Skeletal muscle satellite cell (primary cell): Measurements from ENCODE around the gene MIER3.

Experiments
- H3K27me3 ChIP-seq: 2 replicates; pipeline ENCODE4 v1.7.0; 2013; ENCODE audit warnings: low read length; ENCODE audit not compliant: control insufficient read depth, insufficient read depth
- H3K36me3 ChIP-seq: 2 replicates; pipeline ENCODE4 v1.7.0; 2013; ENCODE audit warnings: mild to moderate bottlenecking, control low read depth, low read length; ENCODE audit not compliant: insufficient read depth
- H3K4me1 ChIP-seq: 2 replicates; pipeline ENCODE4 v1.7.0; 2013; ENCODE audit warnings: low read length; ENCODE audit not compliant: control insufficient read depth, insufficient read depth
- H3K4me2 ChIP-seq: 2 replicates; pipeline ENCODE4 v1.7.0; 2013; ENCODE audit warnings: mild to moderate bottlenecking, low read length
- H3K4me3 ChIP-seq: 2 replicates; pipeline ENCODE4 v1.7.0; 2013; ENCODE audit warnings: low read length
- H3K9ac ChIP-seq: 2 replicates; pipeline ENCODE4 v1.7.0; 2013; ENCODE audit warnings: mild to moderate bottlenecking, low read depth, low read length, moderate library complexity
- H3K9me3 ChIP-seq: replicated peaks from 2 replicates; pipeline ENCODE4 v1.7.0; 2013; ENCODE audit warnings: mild to moderate bottlenecking, control low read depth, low read length

MIER3 gene

GRCh38 chr5:56959326-56959725, 7.4 kb upstream of the MIER3 start:
- peaks cover 77% of the 10 kb centered on the region for H3K27me3 ChIP-seq
- H3K4me2 ChIP-seq: no peak overlapping the region
- H3K4me3 ChIP-seq: no peak overlapping the region
- H3K4me1 ChIP-seq: no peaks in the 10 kb centered on the region
- H3K9ac ChIP-seq: no peak overlapping the region
- H3K9me3 ChIP-seq: no peaks in the 10 kb centered on the region
- H3K36me3 ChIP-seq: no peaks in the 10 kb centered on the region

GRCh38 chr5:56958595-56958994, 6.7 kb upstream of the MIER3 start:
- no peak overlapping the region for H3K4me2 ChIP-seq
- H3K9ac ChIP-seq: no peak overlapping the region
- H3K4me1 ChIP-seq: no peaks in the 10 kb centered on the region
- H3K36me3 ChIP-seq: no peaks in the 10 kb centered on the region
- no peaks in the 10 kb centered on the region for H3K9me3 ChIP-seq
- no peak overlapping the region for H3K4me3 ChIP-seq
- peaks cover 73% of the 10 kb centered on the region for H3K27me3 ChIP-seq

GRCh38 chr5:56954262-56954661, 2.3 kb upstream of the MIER3 start:
- Histone ChIP-seq H3K27me3 (peaks cover 34% of the 10 kb centered on the region), H3K4me3 (no peak overlapping the region), H3K9ac (no peak overlapping the region), H3K9me3 (no peaks in the 10 kb centered on the region), H3K4me2 (no peak overlapping the region), H3K4me1 (peaks cover 9% of the 10 kb centered on the region), H3K36me3 (no peaks in the 10 kb centered on the region)

GRCh38 chr5:56951126-56951945, 587 bp downstream of the MIER3 start:
- H3K9me3 ChIP-seq: no peaks in the 10 kb centered on the region
- H3K4me2 ChIP-seq: peak overlapping the region; percentile 94
- peaks cover 15% of the 10 kb centered on the region for H3K36me3 ChIP-seq
- H3K27me3 ChIP-seq: peaks cover 12% of the 10 kb centered on the region
- H3K4me3 ChIP-seq: peak overlapping the region; percentile 78
- H3K4me1 ChIP-seq: peaks cover 9% of the 10 kb centered on the region
- peak overlapping the region; percentile 91 for H3K9ac ChIP-seq

GRCh38 chr5:56950626-56951125, 1.2 kb downstream of the MIER3 start:
- Histone ChIP-seq H3K4me2 (peak overlapping the region; percentile 94), H3K9me3 (no peaks in the 10 kb centered on the region), H3K9ac (peak overlapping the region; percentile 91), H3K4me1 (peaks cover 9% of the 10 kb centered on the region), H3K4me3 (peak overlapping the region; percentile 78), H3K27me3 (peaks cover 6% of the 10 kb centered on the region), H3K36me3 (peaks cover 21% of the 10 kb centered on the region)

- Histone ChIP-seq H3K36me3 (peaks cover 44% of the 10 kb centered on the region), H3K27me3 (no peaks in the 10 kb centered on the region), H3K4me2 (no peak overlapping the region), H3K4me1 (peaks cover 9% of the 10 kb centered on the region), H3K4me3 (no peak overlapping the region), H3K9ac (no peak overlapping the region), H3K9me3 (no peaks in the 10 kb centered on the region)
Measured at GRCh38 chr5:56947052-56947451, 4.9 kb downstream of the MIER3 start.

GRCh38 chr5:56941981-56942380, 9.9 kb downstream of the MIER3 start:
- peaks cover 77% of the 10 kb centered on the region for H3K36me3 ChIP-seq

GRCh38 chr5:56938858-56939257, 13.1 kb downstream of the MIER3 start:
- no peak overlapping the region for H3K4me3 ChIP-seq
- H3K4me2 ChIP-seq: no peak overlapping the region
- no peaks in the 10 kb centered on the region for H3K9me3 ChIP-seq
- H3K9ac ChIP-seq: no peak overlapping the region
- H3K36me3 ChIP-seq: peaks cover 81% of the 10 kb centered on the region
- H3K27me3 ChIP-seq: no peaks in the 10 kb centered on the region
- no peaks in the 10 kb centered on the region for H3K4me1 ChIP-seq

More at GRCh38 chr5:56941981-56942380, 9.9 kb downstream of the MIER3 start:
- H3K4me2 ChIP-seq: no peak overlapping the region
- H3K27me3 ChIP-seq: no peaks in the 10 kb centered on the region
- no peaks in the 10 kb centered on the region for H3K9me3 ChIP-seq
- no peak overlapping the region for H3K4me3 ChIP-seq
- H3K9ac ChIP-seq: no peak overlapping the region
- H3K4me1 ChIP-seq: no peaks in the 10 kb centered on the region

- Histone ChIP-seq H3K9ac (no peak overlapping the region), H3K9me3 (no peaks in the 10 kb centered on the region)
Measured at GRCh38 chr5:56934325-56934724, 17.6 kb downstream of the MIER3 start.

GRCh38 chr5:56922922-56923321, 29.0 kb downstream of the MIER3 start:
- no peaks in the 10 kb centered on the region for H3K27me3 ChIP-seq
- peaks cover 58% of the 10 kb centered on the region for H3K36me3 ChIP-seq
- no peak overlapping the region for H3K4me2 ChIP-seq
- H3K4me1 ChIP-seq: no peaks in the 10 kb centered on the region
- no peak overlapping the region for H3K4me3 ChIP-seq
- no peaks in the 10 kb centered on the region for H3K9me3 ChIP-seq
- H3K9ac ChIP-seq: no peak overlapping the region

More at GRCh38 chr5:56934325-56934724, 17.6 kb downstream of the MIER3 start:
- no peak overlapping the region for H3K4me2 ChIP-seq
- peaks cover 84% of the 10 kb centered on the region for H3K36me3 ChIP-seq
- H3K27me3 ChIP-seq: no peaks in the 10 kb centered on the region
- H3K4me1 ChIP-seq: no peaks in the 10 kb centered on the region
- H3K4me3 ChIP-seq: no peak overlapping the region

- Histone ChIP-seq H3K4me1 (no peaks in the 10 kb centered on the region), H3K27me3 (no peaks in the 10 kb centered on the region), H3K36me3 (peaks cover 36% of the 10 kb centered on the region), H3K9ac (no peak overlapping the region), H3K9me3 (no peaks in the 10 kb centered on the region), H3K4me2 (no peak overlapping the region), H3K4me3 (no peak overlapping the region)
Measured at GRCh38 chr5:56919942-56920662, 31.8 kb downstream of the MIER3 start.
